H1 (cell line): Measurements from ENCODE around the gene SIPA1L2. TPM values are rescaled to one million over a fixed set of nuclear protein-coding genes. Genes with fewer than 3 reads are reported as not detected.
A peak's percentile ranks its signal among the peaks of the same experiment; 100 is the strongest.

Source experiments
- CTCF ChIA-PET: fragments of 300-600 bp; sonication (Branson Sonifier 250); formaldehyde crosslinking; loops from one replicate; lab custom pipeline; 2021; ENCODE audit not compliant: partially characterized antibody; lab: Charles Lee
- POLR2A ChIA-PET: fragments of 300-600 bp; sonication (Branson Sonifier 250); formaldehyde crosslinking; loops from one replicate; lab custom pipeline; 2021; ENCODE audit warnings: inconsistent platforms; ENCODE audit not compliant: partially characterized antibody; lab: Charles Lee
- DNase-seq, 2 experiments: peaks; one replicate each; pipeline versions ENCODE4 v3.0.0 to v3.0.0-alpha.2; 2010 to 2022; ENCODE audit warnings: low spot score in 2 of 2, low read depth in 1 of 2, mixed read lengths in 1 of 2
- FAIRE-seq: peaks from 2 replicates; lab custom pipeline; 2011; peaks lifted over from hg19 to GRCh38; lab: Jason Lieb, UNC
- H2AFZ ChIP-seq: 2 replicates; pipeline ENCODE4 v1.8.1; 2012; ENCODE audit warnings: low read length, inconsistent platforms
- H2AK5ac ChIP-seq: 2 replicates; pipeline ENCODE4 v1.6.1; 2013; ENCODE audit warnings: low read depth, low read length
- H2BK120ac ChIP-seq: replicated peaks from 2 replicates; pipeline ENCODE3; 2013; ENCODE audit warnings: low read depth, low read length, inconsistent platforms
- H2BK12ac ChIP-seq: 2 replicates; pipeline ENCODE4 v1.6.1; 2013; ENCODE audit warnings: low read depth, low read length
- H2BK15ac ChIP-seq: 2 replicates; pipeline ENCODE4 v1.6.1; 2013; ENCODE audit warnings: low read length
- H2BK20ac ChIP-seq: 2 replicates; pipeline ENCODE4 v1.6.1; 2013; ENCODE audit warnings: low read length
- H2BK5ac ChIP-seq: 2 replicates; pipeline ENCODE4 v1.6.1; 2013; ENCODE audit warnings: low read depth, low read length
- H3K14ac ChIP-seq: 2 replicates; pipeline ENCODE4 v1.6.1; 2013; ENCODE audit warnings: inconsistent platforms; ENCODE audit not compliant: insufficient read length
- H3K18ac ChIP-seq: 2 replicates; pipeline ENCODE4 v1.6.1; 2013; ENCODE audit warnings: low read length; ENCODE audit errors: extremely low read depth
- H3K23ac ChIP-seq: 2 replicates; pipeline ENCODE4 v1.6.1; 2013; ENCODE audit warnings: inconsistent platforms; ENCODE audit not compliant: insufficient read length
- H3K23me2 ChIP-seq: 2 replicates; pipeline ENCODE4 v1.6.1; 2013; ENCODE audit warnings: low read depth, low read length
- H3K27ac ChIP-seq: 2 replicates; pipeline ENCODE4 v1.6.1; 2011; ENCODE audit warnings: low read depth, low read length, inconsistent platforms
- H3K27me3 ChIP-seq, 4 experiments: replicated peaks in 1 of 4; 1 replicate in 1 of 4; 2 replicates in 3 of 4; pipeline versions ENCODE4 v1.6.1 to v1.8.1; 2011 to 2013; ENCODE audit warnings: low read length in 3 of 4, mild to moderate bottlenecking in 3 of 4, inconsistent platforms in 2 of 4, mixed read lengths in 2 of 4, moderate library complexity in 1 of 4; ENCODE audit not compliant: control insufficient read depth in 3 of 4, insufficient read depth in 3 of 4; ENCODE audit errors: extremely low read depth in 1 of 4
- H3K36me3 ChIP-seq, 4 experiments: 2 replicates each; pipeline versions ENCODE4 v1.6.1 to v1.8.1; 2011 to 2013; ENCODE audit warnings: mild to moderate bottlenecking in 4 of 4, low read length in 3 of 4, moderate library complexity in 2 of 4, control low read depth in 1 of 4, inconsistent platforms in 1 of 4; ENCODE audit not compliant: insufficient read depth in 4 of 4, control insufficient read depth in 2 of 4
- H3K4ac ChIP-seq: replicated peaks from 2 replicates; pipeline ENCODE3; 2013; ENCODE audit warnings: low read length, low read depth, mixed read lengths, inconsistent platforms; ENCODE audit not compliant: insufficient read length
- H3K4me1 ChIP-seq, 4 experiments: replicated peaks in 1 of 4; 1 replicate in 1 of 4; 2 replicates in 3 of 4; pipeline versions ENCODE4 v1.6.1 to v1.8.1; 2011 to 2013; ENCODE audit warnings: low read length in 3 of 4, inconsistent platforms in 2 of 4, mixed read lengths in 1 of 4; ENCODE audit not compliant: insufficient read depth in 4 of 4, control insufficient read depth in 3 of 4
- H3K4me2 ChIP-seq, 2 experiments: 2 replicates each; pipeline versions ENCODE4 v1.6.1 to v1.8.1; 2011 to 2013; ENCODE audit warnings: low read depth in 2 of 2, low read length in 2 of 2, control low read depth in 1 of 2, inconsistent platforms in 1 of 2, mild to moderate bottlenecking in 1 of 2; ENCODE audit not compliant: insufficient read depth in 1 of 2
- H3K4me3 ChIP-seq, 4 experiments: fragments of 200-600, 300-600 bp in 1 of 4; sonication (generic), shearing (Covaris generic), sonication (Bioruptor Twin) in 1 of 4; 2 replicates each; pipeline versions ENCODE4 v1.5.1 to v1.8.1; 2011 to 2016; ENCODE audit warnings: low read length in 4 of 4, low read depth in 3 of 4, control low read depth in 2 of 4, inconsistent platforms in 2 of 4, mild to moderate bottlenecking in 2 of 4, mixed read lengths in 1 of 4, moderate library complexity in 1 of 4; ENCODE audit not compliant: insufficient read depth in 2 of 4; ENCODE audit errors: extremely low read depth in 1 of 4
- H3K56ac ChIP-seq: replicated peaks from 2 replicates; pipeline ENCODE3; 2013; ENCODE audit warnings: low read depth, mild to moderate bottlenecking, mixed read lengths, low read length, inconsistent platforms; ENCODE audit not compliant: insufficient read length
- H3K79me1 ChIP-seq: 2 replicates; pipeline ENCODE4 v1.6.1; 2013; ENCODE audit warnings: low read depth, low read length, control low read depth
- H3K79me2 ChIP-seq, 2 experiments: 2 replicates each; pipeline versions ENCODE4 v1.6.1 to v1.8.1; 2012 to 2013; ENCODE audit warnings: low read length in 2 of 2, mild to moderate bottlenecking in 2 of 2, inconsistent platforms in 1 of 2; ENCODE audit not compliant: insufficient read depth in 2 of 2, control insufficient read depth in 1 of 2
- H3K9ac ChIP-seq, 4 experiments: replicated peaks in 1 of 4; 1 replicate in 1 of 4; 2 replicates in 3 of 4; pipeline versions ENCODE4 v1.6.1 to v1.8.1; 2011 to 2013; ENCODE audit warnings: low read depth in 3 of 4, low read length in 3 of 4, control low read depth in 2 of 4, mild to moderate bottlenecking in 2 of 4, moderate library complexity in 2 of 4, inconsistent platforms in 1 of 4; ENCODE audit errors: extremely low read depth in 1 of 4
- H3K9me3 ChIP-seq, 2 experiments: 2 replicates each; pipeline versions ENCODE4 v1.6.1 to v1.8.1; 2012 to 2013; ENCODE audit warnings: mild to moderate bottlenecking in 2 of 2, moderate library complexity in 2 of 2, control low read depth in 1 of 2, inconsistent platforms in 1 of 2, low read depth in 1 of 2, low read length in 1 of 2, mixed read lengths in 1 of 2; ENCODE audit not compliant: insufficient read depth in 2 of 2
- H4K20me1 ChIP-seq, 2 experiments: replicated peaks in 1 of 2; 2 replicates each; pipeline versions ENCODE3 to v1.8.1; 2011 to 2013; ENCODE audit warnings: inconsistent platforms in 2 of 2, low read length in 2 of 2, mild to moderate bottlenecking in 1 of 2; ENCODE audit not compliant: insufficient read depth in 2 of 2, control insufficient read depth in 1 of 2
- H4K5ac ChIP-seq: 2 replicates; pipeline ENCODE4 v1.6.1; 2013; ENCODE audit warnings: low read length, low read depth, mixed read lengths, inconsistent platforms; ENCODE audit not compliant: insufficient read length
- H4K8ac ChIP-seq: 2 replicates; pipeline ENCODE4 v1.8.0; 2013; ENCODE audit warnings: mild to moderate bottlenecking, moderate library complexity, low read length, inconsistent platforms; ENCODE audit not compliant: insufficient read depth; ENCODE audit errors: extremely low read depth
- H4K91ac ChIP-seq: replicated peaks from 2 replicates; pipeline ENCODE3; 2013; ENCODE audit warnings: low read length, mixed read lengths, inconsistent platforms; ENCODE audit not compliant: insufficient read length
- FOSL1 ChIP-seq: IDR thresholded peaks from 2 replicates; pipeline ENCODE4 v1.6.1; 2011; ENCODE audit warnings: mild to moderate bottlenecking, low read depth, low read length, moderate library complexity; ENCODE audit not compliant: insufficient read depth
- WGBS, 2 experiments: shearing (Covaris generic) in 1 of 2; methylation state at CpG; one replicate each; pipeline versions ENCODE4 v1.1.6 to v1.1.7; 2013 to 2015; ENCODE audit warnings: low lambda C conversion rate in 2 of 2, mixed read lengths in 2 of 2, inconsistent platforms in 1 of 2, low coverage in 1 of 2, missing lambda C conversion rate in 1 of 2; ENCODE audit not compliant: insufficient replicate concordance in 2 of 2, insufficient coverage in 1 of 2, insufficient read length in 1 of 2; ENCODE audit errors: extremely low coverage in 1 of 2, missing lambda C conversion rate in 1 of 2; 5-methylcytosine and 5-hydroxymethylcytosine counted together
- polyA plus RNA-seq, 7 experiments: library from polyadenylated mRNA; depleted of rRNA in 3 of 7; stranded (reverse) in 5 of 7; unstranded in 2 of 7; fragments of >200 nt in 5 of 7; fragments of 200-250 nt in 2 of 7; gene quantifications; 1 replicate in 5 of 7; 2 replicates in 1 of 7; 4 replicates in 1 of 7; pipeline versions ENCODE4 v1.2.1 to v1.2.3, GENCODE V29; 2011 to 2013; ENCODE audit warnings: missing spikeins in 2 of 7, mixed read lengths in 2 of 7
- total RNA-seq: library from RNA; stranded (reverse); fragmentation: NEBNext Ultra II Directional; extraction: Animal tissue kit (Norgen Biotek cat#: 25700); gene quantifications from 2 replicates; pipeline ENCODE4 v1.2.1, GENCODE V29; 2021

The SIPA1L2 gene
- total and polyA plus RNA-seq, 2 of the 8 experiments (the other 6 are each of a cell fraction or from before 2014, with no cell fraction given): 7.7 to 13.2 TPM

- ChIA-PET CTCF (interaction anchor here (1.2 to 1.5 kb wide), 3 partner anchors 11 to 143 kb away, joined by 3 to 4 read pairs (median 3); no protein-coding TSS in a partner anchor), POLR2A (interaction anchor here (1.0 kb wide), 1 partner anchor 12 kb away, joined by 3 read pairs; no protein-coding TSS in a partner anchor)
- Histone ChIP-seq H3K27me3 (no peaks in the 10 kb centered on the region), H3K27ac (no peak overlapping the region), H4K8ac (no peak overlapping the region), H4K5ac (no peak overlapping the region), H3K14ac (no peak overlapping the region), H2BK120ac (no peak overlapping the region), H4K20me1 (no peaks in the 10 kb centered on the region), H3K9me3 (no peaks in the 10 kb centered on the region), H3K36me3 (no peaks in the 10 kb centered on the region), H3K4ac (no peak overlapping the region), H2AFZ (0 out of 2 replicates have a peak overlapping the region, but pooled peaks have one; percentile 17), H2BK5ac (no peak overlapping the region), H3K79me1 (no peaks in the 10 kb centered on the region), H3K4me3 (no peak overlapping the region), H3K79me2 (no peaks in the 10 kb centered on the region), H2BK12ac (no peak overlapping the region), H2AK5ac (no peak overlapping the region), H4K91ac (no peak overlapping the region), H3K4me2 (no peak overlapping the region), H3K56ac (no peak overlapping the region), H3K18ac (no peak overlapping the region), H3K4me1 (no peaks in the 10 kb centered on the region), H3K23ac (no peak overlapping the region), H2BK20ac (no peak overlapping the region), H3K23me2 (no peaks in the 10 kb centered on the region), H2BK15ac (no peak overlapping the region), H3K9ac (no peak overlapping the region)
- 98% methylated on average over 3 of the region's 3 CpGs; no CpG with 5 or more reads in 1 of the 2 experiments for WGBS, 2 experiments
- DNase-seq (no peak), FAIRE-seq (no peak)
- no peak for TF ChIP-seq FOSL1
These were observed 37.3 kb upstream of the SIPA1L2 start for GRCh38 chr1:232667094-232667777.
